Activated CD4-positive, alpha-beta memory T cell treated with anti-CD3 and anti-CD28 coated beads, Interleukin-2, amount 10 ng/mL, durations not matched to agents 7 days and 5 days (primary cell): ENCODE measurements around the gene GUCA1C. TPM values are rescaled to one million over a fixed set of nuclear protein-coding genes. Genes with fewer than 3 reads are reported as not detected.

Experiments
- total RNA-seq, 2 experiments: library from RNA; stranded (reverse); gene quantifications; one replicate each; pipeline ENCODE4 v1.2.3, GENCODE V29; 2021

The GUCA1C gene
- total RNA-seq, 2 experiments from 2014 or later = not detected

Other genes starting within 250 kb of the GUCA1C start
- not detected for gene RETNLB, start 196.5 kb downstream of the GUCA1C start, total RNA-seq
- gene TRAT1, start 131.1 kb downstream of the GUCA1C start, total RNA-seq = 100 to 1,000 TPM; 162 to 165 TPM
- not detected for gene MORC1, start 164.3 kb upstream of the GUCA1C start, total RNA-seq
- gene C3orf85, start 182.8 kb upstream of the GUCA1C start, total RNA-seq = not detected